ENCODE data around the gene CCR5AS.

Gene CCR5AS

GRCh38 chr3:46353090-46353489 is 53.8 kb downstream of the CCR5AS start:
- CTCF ChIA-PET (ENCODE audit: partially characterized antibody): interaction anchor here (0.6 to 0.7 kb wide), 2 partner anchors 19 to 286 kb away, joined by 3 read pairs; no protein-coding TSS in a partner anchor
- DNase-seq (ENCODE audit: low read depth in 1 of 2, low spot score in 2 of 2) (no peak), FAIRE-seq (no peak)
- Histone ChIP-seq H3K4me2 (ENCODE audit: insufficient read depth in 1 of 2, low read depth in 2 of 2, low read length in 2 of 2) (no peak overlapping the region), H4K8ac (ENCODE audit: extremely low read depth, insufficient read depth, low read length) (no peak overlapping the region), H2BK20ac (ENCODE audit: low read length) (no peak overlapping the region), H3K4me3 (ENCODE audit: extremely low read depth in 1 of 4, insufficient read depth in 2 of 4, low read depth in 3 of 4, low read length in 4 of 4) (no peak overlapping the region), H3K9ac (replicated peaks in 1 of 4; ENCODE audit: extremely low read depth in 1 of 4, low read depth in 3 of 4, low read length in 3 of 4) (no peak overlapping the region), H3K9me3 (ENCODE audit: insufficient read depth in 2 of 2, low read depth in 1 of 2, low read length in 1 of 2) (no peaks in the 10 kb centered on the region), H3K27ac (ENCODE audit: low read depth, low read length) (no peak overlapping the region), H3K23ac (ENCODE audit: insufficient read length) (no peak overlapping the region), H3K18ac (ENCODE audit: extremely low read depth, low read length) (no peak overlapping the region), H3K4me1 (replicated peaks in 1 of 4; ENCODE audit: control insufficient read depth in 3 of 4, insufficient read depth in 4 of 4, low read length in 3 of 4) (no peaks in the 10 kb centered on the region; a peak in 1 of 7 replicates), H3K36me3 (ENCODE audit: control insufficient read depth in 2 of 4, insufficient read depth in 4 of 4, low read length in 3 of 4) (no peaks in the 10 kb centered on the region), H3K27me3 (replicated peaks in 1 of 4; ENCODE audit: control insufficient read depth in 3 of 4, extremely low read depth in 1 of 4, insufficient read depth in 3 of 4, low read length in 3 of 4) (no peaks in the 10 kb centered on the region), H2BK12ac (ENCODE audit: low read depth, low read length) (no peak overlapping the region), H3K23me2 (ENCODE audit: low read depth, low read length) (no peaks in the 10 kb centered on the region), H3K4ac (replicated peaks; ENCODE audit: insufficient read length, low read depth, low read length) (no peak overlapping the region), H2BK15ac (ENCODE audit: low read length) (no peak overlapping the region), H3K14ac (ENCODE audit: insufficient read length) (no peak overlapping the region), H2AK5ac (ENCODE audit: low read depth, low read length) (no peak overlapping the region), H3K79me1 (ENCODE audit: low read depth, low read length) (no peaks in the 10 kb centered on the region), H3K79me2 (ENCODE audit: control insufficient read depth in 1 of 2, insufficient read depth in 2 of 2, low read length in 2 of 2) (no peaks in the 10 kb centered on the region), H2BK5ac (ENCODE audit: low read depth, low read length) (no peak overlapping the region), H2AFZ (ENCODE audit: low read length) (no peak overlapping the region), H2BK120ac (replicated peaks; ENCODE audit: low read depth, low read length) (no peak overlapping the region), H4K91ac (replicated peaks; ENCODE audit: insufficient read length, low read length) (no peak overlapping the region), H4K20me1 (replicated peaks in 1 of 2; ENCODE audit: control insufficient read depth in 1 of 2, insufficient read depth in 2 of 2, low read length in 2 of 2) (no peaks in the 10 kb centered on the region), H4K5ac (ENCODE audit: insufficient read length, low read depth, low read length) (no peak overlapping the region), H3K56ac (replicated peaks; ENCODE audit: insufficient read length, low read depth, low read length) (no peak overlapping the region)
- 95% methylated on average over 4 of the region's 4 CpGs; no CpG with 5 or more reads in 1 of the 2 experiments for WGBS, 2 experiments (ENCODE audit: extremely low coverage in 1 of 2, insufficient coverage in 1 of 2, insufficient read length in 1 of 2, insufficient replicate concordance in 2 of 2, low coverage in 1 of 2, low lambda C conversion rate in 2 of 2, missing lambda C conversion rate in 1 of 2)
- POLR2A ChIA-PET (ENCODE audit: partially characterized antibody): no interaction called here
- no peak for TF ChIP-seq ASH2L (IDR thresholded peaks at IDR 0.05; ENCODE audit: low read length)
- TF ChIP-seq TBP (IDR thresholded peaks at IDR 0.05; ENCODE audit: low read depth, low read length): no peak
- no peak for TF ChIP-seq TCF12 (IDR thresholded peaks at IDR 0.05; ENCODE audit: low read depth, low read length)
- no peak for TF ChIP-seq JUND (IDR thresholded peaks at IDR 0.05; ENCODE audit: low read length)
- no peak for TF ChIP-seq SAP30 (IDR thresholded peaks at IDR 0.05; ENCODE audit: insufficient read depth, insufficient replicate concordance, low read length)
- no peak for TF ChIP-seq BACH1 (IDR thresholded peaks at IDR 0.05; ENCODE audit: low read length)
- TF ChIP-seq PHF8 (conservative IDR thresholded peaks at IDR 0.05; ENCODE audit: low read depth, low read length): no peak
- no peak for TF ChIP-seq RFX5 (IDR thresholded peaks at IDR 0.05; ENCODE audit: borderline replicate concordance, low read depth, low read length)
- TF ChIP-seq CREB1 (IDR thresholded peaks at IDR 0.05): no peak
- no peak for TF ChIP-seq GTF2F1 (IDR thresholded peaks at IDR 0.05; ENCODE audit: borderline replicate concordance, low read depth, low read length)
- TF ChIP-seq BRCA1 (IDR thresholded peaks at IDR 0.05; ENCODE audit: low read depth, low read length): no peak
- no peak for TF ChIP-seq USF2 (IDR thresholded peaks at IDR 0.05; ENCODE audit: low read length)
- TF ChIP-seq RBBP5 (IDR thresholded peaks at IDR 0.05; ENCODE audit: borderline replicate concordance, low read depth, low read length): no peak
- no peak for TF ChIP-seq CBX5 (IDR thresholded peaks at IDR 0.05; ENCODE audit: low read depth, low read length)
